Vagina (tissue), 2 donors: Measurements from ENCODE around the gene TGFBRAP1.

Source experiments
- POLR2A ChIP-seq, 2 donors: fragments of 450-650 bp; IDR thresholded peaks; one replicate each; pipeline ENCODE4 v1.6.1; 2017; ENCODE audit warnings: antibody characterized with exemption in 2 of 2, mild to moderate bottlenecking in 2 of 2, moderate library complexity in 2 of 2
- TF ChIP-seq, protein P1 (sequence below), 3 experiments: fragments of 450-650 bp in 2 of 3; fragments of 200-600 bp in 1 of 3; sonication (generic) in 1 of 3; IDR thresholded peaks; one replicate each; pipeline ENCODE4 v1.5.1; 2017 to 2019; ENCODE audit warnings: antibody characterized with exemption in 3 of 3, mild to moderate bottlenecking in 2 of 3, moderate library complexity in 2 of 3

DNA sequence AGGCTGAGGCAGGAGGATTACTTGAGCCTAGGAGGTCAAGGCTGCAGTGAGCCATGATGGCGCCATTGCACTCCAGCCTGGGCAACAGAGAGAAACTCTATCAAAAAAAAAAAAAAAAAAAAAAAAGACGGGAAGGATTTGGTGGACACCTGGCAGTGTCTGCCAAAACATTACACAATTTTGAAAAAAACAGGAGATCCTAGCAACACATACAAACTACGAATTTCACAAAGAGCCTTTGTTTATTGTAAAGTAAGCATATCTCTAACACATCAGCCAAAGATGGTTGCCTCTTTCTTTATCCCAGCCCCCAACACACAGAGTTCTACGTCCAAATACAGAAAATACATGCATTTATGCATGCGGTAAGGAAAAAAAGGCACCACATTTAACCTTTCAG lies 80.4 kb downstream of the TGFBRAP1 start:
- TF ChIP-seq, protein P1, sequence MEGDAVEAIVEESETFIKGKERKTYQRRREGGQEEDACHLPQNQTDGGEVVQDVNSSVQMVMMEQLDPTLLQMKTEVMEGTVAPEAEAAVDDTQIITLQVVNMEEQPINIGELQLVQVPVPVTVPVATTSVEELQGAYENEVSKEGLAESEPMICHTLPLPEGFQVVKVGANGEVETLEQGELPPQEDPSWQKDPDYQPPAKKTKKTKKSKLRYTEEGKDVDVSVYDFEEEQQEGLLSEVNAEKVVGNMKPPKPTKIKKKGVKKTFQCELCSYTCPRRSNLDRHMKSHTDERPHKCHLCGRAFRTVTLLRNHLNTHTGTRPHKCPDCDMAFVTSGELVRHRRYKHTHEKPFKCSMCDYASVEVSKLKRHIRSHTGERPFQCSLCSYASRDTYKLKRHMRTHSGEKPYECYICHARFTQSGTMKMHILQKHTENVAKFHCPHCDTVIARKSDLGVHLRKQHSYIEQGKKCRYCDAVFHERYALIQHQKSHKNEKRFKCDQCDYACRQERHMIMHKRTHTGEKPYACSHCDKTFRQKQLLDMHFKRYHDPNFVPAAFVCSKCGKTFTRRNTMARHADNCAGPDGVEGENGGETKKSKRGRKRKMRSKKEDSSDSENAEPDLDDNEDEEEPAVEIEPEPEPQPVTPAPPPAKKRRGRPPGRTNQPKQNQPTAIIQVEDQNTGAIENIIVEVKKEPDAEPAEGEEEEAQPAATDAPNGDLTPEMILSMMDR (IDR thresholded peaks at IDR 0.05) = no peak
- TF ChIP-seq POLR2A (IDR thresholded peaks at IDR 0.05) = no peak
